CD8-positive, alpha-beta memory T cell (primary cell): ENCODE results near the gene SEMG2. TPM values are rescaled to one million over a fixed set of nuclear protein-coding genes. Genes with fewer than 3 reads are reported as not detected.

Source experiments
- CTCF ChIA-PET: fragments of 350-600 bp; sonication (Branson Sonifier 250); formaldehyde crosslinking; loops from one replicate; lab custom pipeline; 2021; ENCODE audit warnings: antibody characterized with exemption; lab: Charles Lee
- POLR2A ChIA-PET: fragments of 350-600 bp; sonication (Branson Sonifier 250); formaldehyde crosslinking; loops from one replicate; lab custom pipeline; 2021; ENCODE audit warnings: antibody characterized with exemption; lab: Charles Lee
- DNase-seq, 5 donors: peaks; one replicate each; pipeline versions ENCODE4 v3.0.0 to v3.0.0-alpha.2; 2020 to 2022; ENCODE audit warnings: mixed read lengths in 1 of 5
- H3K27ac ChIP-seq: one replicate; pipeline ENCODE4 v1.7.0; 2013; ENCODE audit warnings: low read depth, mild to moderate bottlenecking, low read length, moderate library complexity
- H3K27me3 ChIP-seq: 2 replicates; pipeline ENCODE4 v1.7.0; 2013; ENCODE audit warnings: low read length, mild to moderate bottlenecking; ENCODE audit not compliant: insufficient read depth, poor library complexity, severe bottlenecking
- H3K36me3 ChIP-seq: 2 replicates; pipeline ENCODE4 v1.7.0; 2013; ENCODE audit warnings: mild to moderate bottlenecking, low read length, moderate library complexity; ENCODE audit not compliant: insufficient read depth
- H3K4me1 ChIP-seq: 2 replicates; pipeline ENCODE4 v1.7.0; 2013; ENCODE audit warnings: mild to moderate bottlenecking, low read length, moderate library complexity; ENCODE audit not compliant: insufficient read depth
- H3K4me3 ChIP-seq: 2 replicates; pipeline ENCODE4 v1.7.0; 2013; ENCODE audit warnings: mild to moderate bottlenecking, low read length
- H3K9me3 ChIP-seq: 2 replicates; pipeline ENCODE4 v1.7.0; 2013; ENCODE audit warnings: mild to moderate bottlenecking, low read length
- H3K27ac Mint-ChIP-seq, 8 donors: one replicate each; pipeline ENCODE4 v1.8.0; 2020 to 2021; ENCODE audit warnings: mixed read lengths in 8 of 8, mild to moderate bottlenecking in 6 of 8, inconsistent platforms in 3 of 8, moderate library complexity in 3 of 8
- H3K27me3 Mint-ChIP-seq, 2 donors: one replicate each; pipeline ENCODE4 v1.8.0; 2020 to 2021; ENCODE audit warnings: mixed read lengths in 2 of 2, mild to moderate bottlenecking in 1 of 2, moderate library complexity in 1 of 2
- H3K36me3 Mint-ChIP-seq, 3 donors: one replicate each; pipeline ENCODE4 v1.8.0; 2020 to 2021; ENCODE audit warnings: mixed read lengths in 3 of 3, inconsistent platforms in 1 of 3, mild to moderate bottlenecking in 1 of 3
- H3K4me1 Mint-ChIP-seq, 3 donors: one replicate each; pipeline ENCODE4 v1.8.0; 2020 to 2021; ENCODE audit warnings: mixed read lengths in 3 of 3, inconsistent platforms in 1 of 3, mild to moderate bottlenecking in 1 of 3
- H3K4me3 Mint-ChIP-seq, 7 donors: one replicate each; pipeline ENCODE4 v1.8.0; 2020 to 2021; ENCODE audit warnings: mixed read lengths in 7 of 7, mild to moderate bottlenecking in 6 of 7, moderate library complexity in 4 of 7, inconsistent platforms in 2 of 7
- H3K9me3 Mint-ChIP-seq, 5 donors: one replicate each; pipeline ENCODE4 v1.8.0; 2020 to 2022; ENCODE audit warnings: mixed read lengths in 5 of 5, mild to moderate bottlenecking in 3 of 5, moderate library complexity in 2 of 5, inconsistent platforms in 1 of 5
- polyA plus RNA-seq: library from polyadenylated mRNA; unstranded; fragments of 300-500 nt; fragmentation: Illumina TruSeq; gene quantifications from one replicate; pipeline ENCODE4 v1.2.3, GENCODE V29; 2021
- total RNA-seq, 2 experiments: library from RNA; stranded (reverse); gene quantifications; one replicate each; pipeline ENCODE4 v1.2.3, GENCODE V29; 2021

Gene SEMG2
- total and polyA plus RNA-seq, 3 experiments from 2014 or later: not detected

- Mint-ChIP-seq H3K27me3 (peaks cover 12 to 15% of the 10 kb centered on the region in 2 donors), H3K27ac (no peak overlapping the region), H3K36me3 (no peaks in the 10 kb centered on the region), H3K4me3 (no peak overlapping the region), H3K4me1 (no peaks in the 10 kb centered on the region), H3K9me3 (no peaks in the 10 kb centered on the region)
- DNase-seq: no peak
- no peaks in the 10 kb centered on the region for H3K9me3 ChIP-seq
- ChIA-PET POLR2A (no interaction called here), CTCF (interaction anchor here (0.6 kb wide), 1 partner anchor 264 kb away, joined by 3 read pairs; no protein-coding TSS in a partner anchor)
- H3K4me1 ChIP-seq: no peaks in the 10 kb centered on the region
- no peak overlapping the region for H3K4me3 ChIP-seq
- no peaks in the 10 kb centered on the region for H3K27me3 ChIP-seq
- H3K27ac ChIP-seq: no peak overlapping the region
- H3K36me3 ChIP-seq: no peaks in the 10 kb centered on the region
Measured at GRCh38 chr20:45189067-45189609, 32.0 kb upstream of the SEMG2 start.

- Mint-ChIP-seq H3K4me1 (no peaks in the 10 kb centered on the region), H3K4me3 (no peak overlapping the region), H3K36me3 (no peaks in the 10 kb centered on the region), H3K27me3 (peaks cover 10 to 19% of the 10 kb centered on the region in 2 donors), H3K9me3 (no peaks in the 10 kb centered on the region), H3K27ac (no peak overlapping the region)
- H3K4me1 ChIP-seq: no peaks in the 10 kb centered on the region
- H3K36me3 ChIP-seq: no peaks in the 10 kb centered on the region
- H3K9me3 ChIP-seq: no peaks in the 10 kb centered on the region
- no peak overlapping the region for H3K27ac ChIP-seq
- H3K4me3 ChIP-seq: no peak overlapping the region
- no peak for DNase-seq
- no peaks in the 10 kb centered on the region for H3K27me3 ChIP-seq
- POLR2A ChIA-PET: no interaction called here
- CTCF ChIA-PET: interaction anchor here (0.6 kb wide), 1 partner anchor 265 kb away, joined by 3 read pairs; no protein-coding TSS in a partner anchor
Measured at GRCh38 chr20:45189861-45190260, 31.3 kb upstream of the SEMG2 start.

- H3K27ac Mint-ChIP-seq: no peak overlapping the region
- H3K4me1 Mint-ChIP-seq: no peaks in the 10 kb centered on the region
- Histone ChIP-seq H3K27ac (no peak overlapping the region), H3K36me3 (no peaks in the 10 kb centered on the region), H3K4me3 (no peak overlapping the region), H3K4me1 (no peaks in the 10 kb centered on the region), H3K27me3 (no peaks in the 10 kb centered on the region), H3K9me3 (no peaks in the 10 kb centered on the region)
- H3K9me3 Mint-ChIP-seq: peaks cover 0 to 5% (median 0%) of the 10 kb centered on the region in 5 donors
- H3K36me3 Mint-ChIP-seq: no peaks in the 10 kb centered on the region
- CTCF ChIA-PET: no interaction called here
- POLR2A ChIA-PET: no interaction called here
- H3K27me3 Mint-ChIP-seq: peaks cover 10 to 19% of the 10 kb centered on the region in 2 donors
- no peak for DNase-seq
- peak overlapping the region in 1 of 7 donors; percentile 3 for H3K4me3 Mint-ChIP-seq
Measured at GRCh38 chr20:45191926-45192325, 29.2 kb upstream of the SEMG2 start.

GRCh38 chr20:45193331-45193730 is 27.8 kb upstream of the SEMG2 start:
- Mint-ChIP-seq H3K27me3 (peaks cover 20 to 25% of the 10 kb centered on the region in 2 donors), H3K9me3 (peaks cover 0 to 5% (median 0%) of the 10 kb centered on the region in 5 donors), H3K4me3 (no peak overlapping the region), H3K36me3 (no peaks in the 10 kb centered on the region), H3K4me1 (no peaks in the 10 kb centered on the region), H3K27ac (no peak overlapping the region)
- DNase-seq: no peak
- Histone ChIP-seq H3K4me3 (no peak overlapping the region), H3K27me3 (no peaks in the 10 kb centered on the region), H3K9me3 (no peaks in the 10 kb centered on the region), H3K27ac (no peak overlapping the region), H3K36me3 (no peaks in the 10 kb centered on the region), H3K4me1 (no peaks in the 10 kb centered on the region)
- ChIA-PET CTCF (no interaction called here), POLR2A (no interaction called here)

- H3K36me3 Mint-ChIP-seq: no peaks in the 10 kb centered on the region
Measured at GRCh38 chr20:45206725-45207124, 14.4 kb upstream of the SEMG2 start, which contains the start of gene SEMG1. Gene SEMG1, plus strand, starts transcription at chr20:45207033. Its CDS starts 21 bp downstream, at chr20:45207054.

GRCh38 chr20:45209924-45210323 is 11.2 kb upstream of the SEMG2 start:
- Histone ChIP-seq H3K27ac (no peak overlapping the region), H3K36me3 (no peaks in the 10 kb centered on the region), H3K4me1 (no peaks in the 10 kb centered on the region), H3K27me3 (peaks cover 5% of the 10 kb centered on the region), H3K9me3 (no peaks in the 10 kb centered on the region), H3K4me3 (no peak overlapping the region)
- Mint-ChIP-seq H3K27me3 (peaks cover 19 to 61% of the 10 kb centered on the region in 2 donors), H3K4me1 (no peaks in the 10 kb centered on the region), H3K27ac (no peak overlapping the region), H3K4me3 (no peak overlapping the region), H3K9me3 (no peaks in the 10 kb centered on the region), H3K36me3 (no peaks in the 10 kb centered on the region)
- no peak for DNase-seq
- ChIA-PET CTCF (no interaction called here), POLR2A (no interaction called here)

More at GRCh38 chr20:45206725-45207124, 14.4 kb upstream of the SEMG2 start, which contains the start of gene SEMG1:
- Mint-ChIP-seq H3K4me1 (no peaks in the 10 kb centered on the region), H3K4me3 (no peak within 1 kb of the TSS), H3K27me3 (peaks cover 23 to 56% of the 10 kb centered on the region in 2 donors), H3K9me3 (peaks cover 2 to 13% (median 6%) of the 10 kb centered on the region in 5 donors), H3K27ac (no peak within 1 kb of the TSS)
- ChIA-PET CTCF (no interaction called here), POLR2A (no interaction called here)
- no peak for DNase-seq
- no peaks in the 10 kb centered on the region for H3K4me1 ChIP-seq
- H3K4me3 ChIP-seq: no peak within 1 kb of the TSS
- H3K36me3 ChIP-seq: no peaks in the 10 kb centered on the region
- H3K9me3 ChIP-seq: no peaks in the 10 kb centered on the region
- peaks cover 5% of the 10 kb centered on the region for H3K27me3 ChIP-seq
- no peak within 1 kb of the TSS for H3K27ac ChIP-seq

GRCh38 chr20:45211569-45212474 is 9.4 kb upstream of the SEMG2 start:
- no peak overlapping the region for H3K4me3 ChIP-seq
- H3K4me1 ChIP-seq: no peaks in the 10 kb centered on the region
- no peak overlapping the region for H3K27ac ChIP-seq
- DNase-seq: no peak
- H3K27me3 Mint-ChIP-seq: peaks cover 19 to 52% of the 10 kb centered on the region in 2 donors
- POLR2A ChIA-PET: no interaction called here
- no peaks in the 10 kb centered on the region for H3K9me3 ChIP-seq
- no peaks in the 10 kb centered on the region for H3K4me1 Mint-ChIP-seq
- no peaks in the 10 kb centered on the region for H3K9me3 Mint-ChIP-seq
- H3K36me3 Mint-ChIP-seq: no peaks in the 10 kb centered on the region
- no peaks in the 10 kb centered on the region for H3K36me3 ChIP-seq
- H3K27me3 ChIP-seq: no peaks in the 10 kb centered on the region
- CTCF ChIA-PET: no interaction called here
- H3K27ac Mint-ChIP-seq: no peak overlapping the region
- H3K4me3 Mint-ChIP-seq: no peak overlapping the region

- Histone ChIP-seq H3K9me3 (no peaks in the 10 kb centered on the region), H3K27ac (no peak overlapping the region), H3K36me3 (no peaks in the 10 kb centered on the region), H3K4me1 (no peaks in the 10 kb centered on the region), H3K4me3 (no peak overlapping the region), H3K27me3 (no peaks in the 10 kb centered on the region)
- no peak overlapping the region for H3K27ac Mint-ChIP-seq
- no peaks in the 10 kb centered on the region for H3K4me1 Mint-ChIP-seq
- DNase-seq: no peak
- ChIA-PET POLR2A (no interaction called here), CTCF (no interaction called here)
- no peaks in the 10 kb centered on the region for H3K36me3 Mint-ChIP-seq
- H3K27me3 Mint-ChIP-seq: peaks cover 17 to 47% of the 10 kb centered on the region in 2 donors
- H3K9me3 Mint-ChIP-seq: no peaks in the 10 kb centered on the region
- H3K4me3 Mint-ChIP-seq: no peak overlapping the region
Measured at GRCh38 chr20:45212836-45213235, 8.3 kb upstream of the SEMG2 start.
